ENCODE data around the gene SMCO4.

GRCh38 chr11:93574638-93575220 is 31.5 kb upstream of the SMCO4 start:
- TF ChIP-seq CTCF (conservative IDR thresholded peaks at IDR 0.05 in 1 of 2, IDR thresholded peaks at IDR 0.05 in 1 of 2; ENCODE audit: low read depth in 1 of 2, low read length in 2 of 2) (no peak), EZH2 (IDR thresholded peaks at IDR 0.05; ENCODE audit: low read length, missing control alignments) (no peak)
